ENCODE measurements around the gene ZCCHC14.

DNA sequence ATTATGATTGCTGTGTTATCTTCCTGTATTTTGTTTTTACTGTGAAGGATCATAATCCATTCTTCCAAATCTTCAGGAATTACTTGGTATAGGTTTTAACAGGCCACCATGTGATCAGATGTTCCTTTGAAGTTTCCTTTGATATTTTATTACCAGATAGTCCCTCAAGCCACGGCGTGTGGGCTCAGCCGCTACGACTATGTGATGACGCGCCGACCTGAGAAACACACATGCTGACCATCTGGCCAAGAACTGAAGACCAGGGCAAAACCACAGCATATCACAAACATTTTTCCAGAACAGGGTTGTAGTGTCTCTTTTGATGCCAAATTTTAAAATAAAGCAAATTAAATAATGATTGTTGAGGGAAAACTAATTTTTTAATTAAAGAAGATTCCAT lies 47.3 kb downstream of the ZCCHC14 start:
- TF ChIP-seq EZH2 (IDR thresholded peaks at IDR 0.05; ENCODE audit: insufficient read depth, low read length) (no peak), CTCF (IDR thresholded peaks at IDR 0.05; ENCODE audit: insufficient read depth, low read depth, low read length) (no peak)
